PC-3 (cell line): ENCODE results near the gene SEMA4G. TPM values are rescaled to one million over a fixed set of nuclear protein-coding genes. Genes with fewer than 3 reads are reported as not detected.
"Not testable (repeated sequence)": the region's sequence is repeated elsewhere in the genome, so short reads cannot be mapped to it uniquely, and the experiment has no call there.

Experiments used
- ATAC-seq: fragments of 200-7000 bp; cut with Tn5 transposase; 2 replicates; pipeline ENCODE4 v1.9.1; 2020; ENCODE audit warnings: mild to moderate bottlenecking, moderate library complexity
- BruUV-seq: library from RNA; stranded (reverse); fragments of 400-500 nt; replicated peaks from 2 replicates; lab custom pipeline; 2021; lab: Mats Ljungman, UMichigan
- CTCF ChIA-PET: fragments of 300-600 bp; sonication (Branson Sonifier 250); formaldehyde crosslinking; loops from one replicate; lab custom pipeline; 2022; ENCODE audit warnings: antibody characterized with exemption; lab: Charles Lee
- POLR2A ChIA-PET: fragments of 300-600 bp; sonication (Branson Sonifier 250); formaldehyde crosslinking; loops from one replicate; lab custom pipeline; 2022; ENCODE audit warnings: antibody characterized with exemption; ENCODE audit not compliant: unreplicated experiment; lab: Charles Lee
- DNase-seq: peaks from one replicate; pipeline ENCODE4 v3.0.0-alpha.2; 2015
- H2AFZ ChIP-seq: fragments of 300-600 bp; sonication (generic); 2 replicates; pipeline ENCODE4 v1.6.0; 2016; ENCODE audit warnings: antibody characterized with exemption, low read length
- H3F3A ChIP-seq: fragments of 300-600 bp; sonication (generic); one replicate; pipeline ENCODE4 v1.6.0; 2017; ENCODE audit warnings: antibody characterized with exemption, low read length, control low read depth, mild to moderate bottlenecking; ENCODE audit not compliant: unreplicated experiment
- H3K27ac ChIP-seq: fragments of 300-600 bp; sonication (generic); 2 replicates; pipeline ENCODE4 v1.5.1; 2016; ENCODE audit warnings: mild to moderate bottlenecking, low read length
- H3K27me3 ChIP-seq: fragments of 300-600 bp; sonication (generic); 2 replicates; pipeline ENCODE4 v1.6.1; 2016; ENCODE audit warnings: low read length, mixed read lengths
- H3K36me3 ChIP-seq: fragments of 300-600 bp; sonication (generic); 2 replicates; pipeline ENCODE4 v1.6.1; 2016; ENCODE audit warnings: low read depth, mixed run types, low read length, mixed read lengths
- H3K4me1 ChIP-seq: fragments of 300-600 bp; sonication (generic); 2 replicates; pipeline ENCODE4 v1.5.1; 2016; ENCODE audit warnings: low read length; ENCODE audit not compliant: insufficient read depth
- H3K4me2 ChIP-seq: fragments of 300-600 bp; sonication (generic); 2 replicates; pipeline ENCODE4 v1.6.0; 2016; ENCODE audit warnings: low read length
- H3K4me3 ChIP-seq: fragments of 300-600 bp; sonication (generic); 2 replicates; pipeline ENCODE4 v1.5.1; 2016; ENCODE audit warnings: mild to moderate bottlenecking, low read length, mixed read lengths
- H3K79me2 ChIP-seq: fragments of 300-600 bp; sonication (generic); 2 replicates; pipeline ENCODE4 v1.6.1; 2017; ENCODE audit warnings: low read length, mixed read lengths
- H3K9ac ChIP-seq: fragments of 300-600 bp; sonication (generic); 2 replicates; pipeline ENCODE4 v1.6.0; 2016; ENCODE audit warnings: mild to moderate bottlenecking, low read length
- H3K9me2 ChIP-seq: fragments of 300-600 bp; sonication (generic); replicated peaks from 2 replicates; pipeline ENCODE4 v1.6.1; 2016; ENCODE audit warnings: mixed run types, low read length, mixed read lengths
- H3K9me3 ChIP-seq: fragments of 300-600 bp; sonication (generic); 2 replicates; pipeline ENCODE4 v1.6.1; 2016; ENCODE audit warnings: low read length, mixed read lengths
- H4K20me1 ChIP-seq: fragments of 300-600 bp; sonication (generic); 2 replicates; pipeline ENCODE4 v1.6.1; 2016; ENCODE audit warnings: low read length, mixed read lengths
- CTCF ChIP-seq: fragments of 300-600 bp; sonication (generic); conservative IDR thresholded peaks from 2 replicates; pipeline ENCODE4 v1.5.1; 2017; ENCODE audit warnings: antibody characterized with exemption, low read depth, mild to moderate bottlenecking, low read length
- EZH2 ChIP-seq: fragments of 300-600 bp; sonication (generic); IDR thresholded peaks from one replicate; pipeline ENCODE4 v1.6.1; 2017; ENCODE audit warnings: antibody characterized with exemption, mild to moderate bottlenecking, low read length; ENCODE audit not compliant: unreplicated experiment
- EZH2phosphoT487 ChIP-seq: fragments of 300-600 bp; sonication (generic); IDR thresholded peaks from 2 replicates; pipeline ENCODE4 v1.6.1; 2018; ENCODE audit warnings: mild to moderate bottlenecking, antibody characterized with exemption, low read length, borderline replicate concordance
- intact Hi-C: fragments of 100-400 bp; cut with micrococcal nuclease; formaldehyde crosslinking; loops from 2 replicates; pipeline ENCODE4 v1.9.0; 2023
- total RNA-seq: library from RNA; depleted of rRNA; stranded (reverse); fragments of >200 nt; gene quantifications from 2 replicates; pipeline ENCODE4 v1.2.3, GENCODE V29; 2014

The SEMA4G gene
- total RNA-seq, 1 experiment from 2014 or later = 2.6 TPM

- ChIA-PET CTCF (interaction anchor here (0.6 kb wide), 1 partner anchor 43 kb away, joined by 3 read pairs; no protein-coding TSS in a partner anchor), POLR2A (no interaction called here)
- no peak overlapping the region for H3K9ac ChIP-seq
- no peaks in the 10 kb centered on the region for H3K36me3 ChIP-seq
- no TSS peak for BruUV-seq
- intact Hi-C loops = no loop called here
- H3K27ac ChIP-seq = no peak overlapping the region
- DNase-seq (no peak), ATAC-seq (no peak)
- no peaks in the 10 kb centered on the region for H3K9me2 ChIP-seq
- H3K4me2 ChIP-seq = no peak overlapping the region
- no peaks in the 10 kb centered on the region for H3K9me3 ChIP-seq
- H4K20me1 ChIP-seq = no peaks in the 10 kb centered on the region
- H3K79me2 ChIP-seq = no peaks in the 10 kb centered on the region
- no peak overlapping the region for H3K4me3 ChIP-seq
- TF ChIP-seq CTCF = no peak
- TF ChIP-seq EZH2phosphoT487 = no peak
- no peak for TF ChIP-seq EZH2
- no peak overlapping the region for H2AFZ ChIP-seq
- H3F3A ChIP-seq = no peaks in the 10 kb centered on the region
- H3K27me3 ChIP-seq = no peaks in the 10 kb centered on the region
- H3K4me1 ChIP-seq = peaks cover 13% of the 10 kb centered on the region; the same call in 1 of the 2 replicates
Observed at GRCh38 chr10:100972115-100972903, 3.0 kb downstream of the SEMA4G start.

GRCh38 chr10:100972904-100973535, 3.7 kb downstream of the SEMA4G start:
- intact Hi-C loops = no loop called here
- CTCF ChIA-PET = no interaction called here
- Histone ChIP-seq H3K27me3 (no peaks in the 10 kb centered on the region), H3K9ac (no peak overlapping the region), H4K20me1 (no peaks in the 10 kb centered on the region), H3K4me2 (no peak overlapping the region), H3K79me2 (no peaks in the 10 kb centered on the region), H3K4me3 (no peak overlapping the region), H3K27ac (no peak overlapping the region), H3K4me1 (peaks cover 13% of the 10 kb centered on the region; the same call in 1 of the 2 replicates), H2AFZ (no peak overlapping the region), H3K9me3 (no peaks in the 10 kb centered on the region), H3K9me2 (no peaks in the 10 kb centered on the region), H3K36me3 (no peaks in the 10 kb centered on the region), H3F3A (no peaks in the 10 kb centered on the region)
- no peak for DNase-seq
- POLR2A ChIA-PET = no interaction called here
- no peak for ATAC-seq
- no peak for TF ChIP-seq EZH2phosphoT487
- TF ChIP-seq CTCF = no peak
- TF ChIP-seq EZH2 = no peak
- no TSS peak for BruUV-seq

- H2AFZ ChIP-seq, intact Hi-C loops, H3K79me2 ChIP-seq, DNase-seq, H3F3A ChIP-seq, H3K27me3 ChIP-seq, H3K4me2 ChIP-seq, BruUV-seq, H3K9ac ChIP-seq, H3K27ac ChIP-seq, H3K9me2 ChIP-seq, H3K4me1 ChIP-seq, CTCF ChIA-PET, H3K9me3 ChIP-seq, H4K20me1 ChIP-seq, POLR2A ChIA-PET, H3K4me3 ChIP-seq, H3K36me3 ChIP-seq, ATAC-seq: not testable (repeated sequence)
Observed at GRCh38 chr10:100975397-100975796, 6.1 kb downstream of the SEMA4G start.
